ENCODE data around the gene UGCG.

DNA sequence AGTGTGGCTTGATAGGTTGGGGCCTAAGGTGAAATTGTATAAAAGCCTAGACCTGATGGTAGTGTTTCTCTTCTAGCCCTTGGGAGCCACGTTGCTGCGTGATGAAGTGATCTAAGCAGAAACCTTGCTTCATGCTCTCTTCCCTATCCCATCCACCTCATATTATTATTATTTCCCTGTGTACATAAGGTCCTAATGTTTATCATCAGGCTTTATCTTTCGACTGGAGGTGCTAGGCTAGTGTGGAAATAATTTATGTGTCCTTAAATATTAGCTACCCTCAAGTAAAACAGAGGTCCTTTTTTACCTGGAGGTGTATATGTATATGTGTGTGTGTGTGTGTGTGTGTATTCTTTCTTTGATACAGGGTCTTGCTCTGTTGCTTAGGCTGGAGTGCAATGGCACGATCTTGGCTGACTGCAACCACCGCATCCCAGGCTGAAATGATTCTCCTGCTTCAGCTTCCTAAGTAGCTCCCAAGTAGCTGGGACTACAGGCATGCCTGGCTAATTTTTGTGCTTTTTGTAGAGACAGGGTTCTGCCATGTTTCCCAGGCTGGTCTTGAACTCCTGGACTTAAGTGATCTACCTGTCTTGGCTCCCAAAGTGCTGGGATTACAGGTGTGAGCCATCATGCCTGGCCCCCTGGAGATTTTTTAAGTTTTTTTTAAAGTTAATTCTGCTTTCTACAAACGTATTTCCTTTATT lies 3.7 kb downstream of the UGCG start:
- TF ChIP-seq CTCF (IDR thresholded peaks at IDR 0.05): no peak
- TF ChIP-seq POLR2A (IDR thresholded peaks at IDR 0.05): no peak
